ENCODE results near the gene ZNF618. TPM values are rescaled to one million over a fixed set of nuclear protein-coding genes. Genes with fewer than 3 reads are reported as not detected.
A peak's percentile ranks its signal among the peaks of the same experiment; 100 is the strongest.

ZNF618 gene
- total RNA-seq, 1 experiment from 2014 or later: 29.4 TPM

- BruUV-seq (replicated peaks): no TSS peak
- Histone ChIP-seq H3K36me3 (ENCODE audit: insufficient read depth, low read length, poor library complexity, severe bottlenecking) (no peaks in the 10 kb centered on the region), H3K9me3 (ENCODE audit: low read depth, low read length, poor library complexity, severe bottlenecking) (no peaks in the 10 kb centered on the region), H3K4me3 (ENCODE audit: low read depth, low read length, poor library complexity, severe bottlenecking) (no peak overlapping the region), H3K4me1 (ENCODE audit: insufficient read depth, low read length, poor library complexity, severe bottlenecking) (no peaks in the 10 kb centered on the region), H3K27ac (ENCODE audit: low read depth, low read length, poor library complexity, severe bottlenecking) (no peak overlapping the region), H3K27me3 (replicated peaks; ENCODE audit: insufficient read depth, low read depth, low read length, poor library complexity) (no peaks in the 10 kb centered on the region)
- ChIA-PET CTCF (no interaction called here), POLR2A (ENCODE audit: low non-redundant PET) (no interaction called here)
- TF ChIP-seq, protein P1, sequence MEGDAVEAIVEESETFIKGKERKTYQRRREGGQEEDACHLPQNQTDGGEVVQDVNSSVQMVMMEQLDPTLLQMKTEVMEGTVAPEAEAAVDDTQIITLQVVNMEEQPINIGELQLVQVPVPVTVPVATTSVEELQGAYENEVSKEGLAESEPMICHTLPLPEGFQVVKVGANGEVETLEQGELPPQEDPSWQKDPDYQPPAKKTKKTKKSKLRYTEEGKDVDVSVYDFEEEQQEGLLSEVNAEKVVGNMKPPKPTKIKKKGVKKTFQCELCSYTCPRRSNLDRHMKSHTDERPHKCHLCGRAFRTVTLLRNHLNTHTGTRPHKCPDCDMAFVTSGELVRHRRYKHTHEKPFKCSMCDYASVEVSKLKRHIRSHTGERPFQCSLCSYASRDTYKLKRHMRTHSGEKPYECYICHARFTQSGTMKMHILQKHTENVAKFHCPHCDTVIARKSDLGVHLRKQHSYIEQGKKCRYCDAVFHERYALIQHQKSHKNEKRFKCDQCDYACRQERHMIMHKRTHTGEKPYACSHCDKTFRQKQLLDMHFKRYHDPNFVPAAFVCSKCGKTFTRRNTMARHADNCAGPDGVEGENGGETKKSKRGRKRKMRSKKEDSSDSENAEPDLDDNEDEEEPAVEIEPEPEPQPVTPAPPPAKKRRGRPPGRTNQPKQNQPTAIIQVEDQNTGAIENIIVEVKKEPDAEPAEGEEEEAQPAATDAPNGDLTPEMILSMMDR (conservative IDR thresholded peaks at IDR 0.05; ENCODE audit: low read depth, low read length): no peak
- no peak for TF ChIP-seq EZH2 (IDR thresholded peaks at IDR 0.05; ENCODE audit: borderline replicate concordance, low read depth, low read length, poor library complexity, severe bottlenecking)
- no peak for DNase-seq (ENCODE audit: low spot score)
- intact Hi-C loops (cut with micrococcal nuclease; ENCODE audit: unreplicated experiment): no loop called here
Measured at GRCh38 chr9:113842086-113842485, 34.0 kb upstream of the ZNF618 start.

DNA sequence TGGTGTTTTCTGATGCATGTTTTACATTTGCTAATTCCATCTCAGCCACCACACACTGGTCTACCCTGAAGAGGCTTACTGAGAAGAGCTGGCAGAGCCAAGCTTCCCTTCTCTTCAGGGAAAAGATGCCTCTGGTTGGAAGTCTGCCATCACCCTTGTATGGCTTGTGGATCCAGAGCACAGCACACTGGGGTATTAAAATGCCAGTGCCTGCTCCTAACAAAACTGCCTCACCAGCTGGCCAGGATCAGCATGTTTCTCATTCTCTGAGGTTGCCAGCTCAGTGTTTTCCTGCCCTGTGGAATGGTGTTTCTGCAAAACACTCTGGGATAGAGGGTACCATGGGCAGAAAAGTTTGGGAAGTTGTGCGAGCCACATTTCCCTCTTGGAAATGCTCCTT is 31.6 kb upstream of the ZNF618 start:
- H3K36me3 ChIP-seq (ENCODE audit: insufficient read depth, low read length, poor library complexity, severe bottlenecking): no peaks in the 10 kb centered on the region
- no peaks in the 10 kb centered on the region for H3K4me1 ChIP-seq (ENCODE audit: insufficient read depth, low read length, poor library complexity, severe bottlenecking)
- POLR2A ChIA-PET (ENCODE audit: low non-redundant PET): no interaction called here
- H3K4me3 ChIP-seq (ENCODE audit: low read depth, low read length, poor library complexity, severe bottlenecking): no peak overlapping the region
- no peak overlapping the region for H3K27ac ChIP-seq (ENCODE audit: low read depth, low read length, poor library complexity, severe bottlenecking)
- H3K27me3 ChIP-seq (replicated peaks; ENCODE audit: insufficient read depth, low read depth, low read length, poor library complexity): no peaks in the 10 kb centered on the region
- TF ChIP-seq, protein P1 (conservative IDR thresholded peaks at IDR 0.05; ENCODE audit: low read depth, low read length): no peak
- TF ChIP-seq EZH2 (IDR thresholded peaks at IDR 0.05; ENCODE audit: borderline replicate concordance, low read depth, low read length, poor library complexity, severe bottlenecking): no peak
- CTCF ChIA-PET: no interaction called here
- DNase-seq (ENCODE audit: low spot score): peak; percentile 9
- no peaks in the 10 kb centered on the region for H3K9me3 ChIP-seq (ENCODE audit: low read depth, low read length, poor library complexity, severe bottlenecking)
- intact Hi-C loops (cut with micrococcal nuclease; ENCODE audit: unreplicated experiment): no loop called here
- no TSS peak for BruUV-seq (replicated peaks)

DNA sequence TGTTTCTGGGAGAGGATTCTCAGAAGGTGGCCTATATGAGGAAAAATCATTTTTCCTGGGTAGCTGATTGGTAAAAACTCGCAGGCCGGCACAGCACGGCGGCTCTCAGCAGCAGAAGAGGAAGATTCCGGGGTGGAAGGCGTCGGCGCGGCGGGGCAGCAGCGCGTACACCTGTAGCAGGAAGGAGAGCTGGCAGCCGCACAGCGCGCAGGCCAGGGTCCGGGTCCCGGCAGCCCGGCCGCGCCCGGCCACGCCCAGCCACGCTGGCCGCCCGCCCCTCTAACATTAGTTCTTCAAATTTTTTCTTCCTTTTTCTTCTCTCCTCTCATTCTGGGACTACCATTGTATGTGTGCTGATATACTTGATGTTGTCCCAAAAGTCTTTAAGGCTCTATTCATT is 24.8 kb upstream of the ZNF618 start:
- DNase-seq (ENCODE audit: low spot score): no peak
- BruUV-seq (replicated peaks): no TSS peak
- H3K9me3 ChIP-seq (ENCODE audit: low read depth, low read length, poor library complexity, severe bottlenecking): no peaks in the 10 kb centered on the region
- ChIA-PET CTCF (no interaction called here), POLR2A (ENCODE audit: low non-redundant PET) (no interaction called here)
- intact Hi-C loops (cut with micrococcal nuclease; ENCODE audit: unreplicated experiment): no loop called here
- H3K4me3 ChIP-seq (ENCODE audit: low read depth, low read length, poor library complexity, severe bottlenecking): no peak overlapping the region
- no peaks in the 10 kb centered on the region for H3K27me3 ChIP-seq (replicated peaks; ENCODE audit: insufficient read depth, low read depth, low read length, poor library complexity)
- H3K4me1 ChIP-seq (ENCODE audit: insufficient read depth, low read length, poor library complexity, severe bottlenecking): no peaks in the 10 kb centered on the region
- no peaks in the 10 kb centered on the region for H3K36me3 ChIP-seq (ENCODE audit: insufficient read depth, low read length, poor library complexity, severe bottlenecking)
- TF ChIP-seq EZH2 (IDR thresholded peaks at IDR 0.05; ENCODE audit: borderline replicate concordance, low read depth, low read length, poor library complexity, severe bottlenecking): no peak
- TF ChIP-seq, protein P1 (conservative IDR thresholded peaks at IDR 0.05; ENCODE audit: low read depth, low read length): no peak
- H3K27ac ChIP-seq (ENCODE audit: low read depth, low read length, poor library complexity, severe bottlenecking): no peak overlapping the region

All from A673 (cell line).